ES-I3 (cell line): ENCODE measurements around the gene DYNC1H1.

ENCODE experiments used
- H3K36me3 ChIP-seq: 2 replicates; pipeline ENCODE4 v1.6.1; 2013; ENCODE audit warnings: mild to moderate bottlenecking, low read length, control low read depth, moderate library complexity; ENCODE audit not compliant: insufficient read depth
- H3K4me1 ChIP-seq: 2 replicates; pipeline ENCODE4 v1.6.1; 2013; ENCODE audit warnings: mild to moderate bottlenecking, control low read depth, low read length; ENCODE audit not compliant: insufficient read depth
- H3K9ac ChIP-seq: 2 replicates; pipeline ENCODE4 v1.6.1; 2013; ENCODE audit warnings: low read depth, mild to moderate bottlenecking, low read length, moderate library complexity
- H3K9me3 ChIP-seq: 2 replicates; pipeline ENCODE4 v1.6.1; 2013; ENCODE audit warnings: mild to moderate bottlenecking, low read length, moderate library complexity; ENCODE audit not compliant: control insufficient read depth, insufficient read depth

DYNC1H1 gene

DNA sequence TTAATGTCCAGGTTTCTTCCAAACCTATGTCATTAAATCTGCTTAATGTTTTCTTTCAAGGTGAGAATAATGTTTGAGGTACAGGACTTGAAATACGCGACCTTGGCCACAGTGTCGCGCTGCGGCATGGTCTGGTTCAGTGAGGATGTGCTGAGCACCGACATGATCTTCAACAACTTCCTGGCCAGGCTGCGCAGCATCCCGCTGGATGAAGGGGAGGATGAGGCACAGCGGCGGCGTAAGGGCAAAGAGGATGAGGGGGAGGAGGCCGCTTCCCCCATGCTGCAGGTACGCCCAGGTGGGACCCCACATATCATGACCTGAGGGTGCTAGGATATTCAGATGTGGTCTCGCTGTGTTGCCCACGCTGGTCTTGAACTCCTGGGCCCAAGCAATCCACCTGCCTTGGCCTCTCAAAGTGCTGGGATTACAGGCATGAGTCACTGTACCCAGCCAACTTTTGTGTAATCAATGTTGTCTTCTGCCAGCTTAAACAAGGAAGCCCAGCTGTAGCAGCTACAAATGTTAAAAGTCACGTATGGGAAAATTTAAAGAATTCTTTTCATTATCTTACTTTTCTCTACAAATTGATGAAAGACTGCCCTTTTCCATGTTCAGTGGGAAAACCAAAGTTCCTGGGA, 50.8 kb downstream of the DYNC1H1 start:
- peaks cover 78% of the 10 kb centered on the region for H3K36me3 ChIP-seq
- H3K9ac ChIP-seq = no peak overlapping the region
- no peaks in the 10 kb centered on the region for H3K4me1 ChIP-seq
- no peaks in the 10 kb centered on the region for H3K9me3 ChIP-seq

DNA sequence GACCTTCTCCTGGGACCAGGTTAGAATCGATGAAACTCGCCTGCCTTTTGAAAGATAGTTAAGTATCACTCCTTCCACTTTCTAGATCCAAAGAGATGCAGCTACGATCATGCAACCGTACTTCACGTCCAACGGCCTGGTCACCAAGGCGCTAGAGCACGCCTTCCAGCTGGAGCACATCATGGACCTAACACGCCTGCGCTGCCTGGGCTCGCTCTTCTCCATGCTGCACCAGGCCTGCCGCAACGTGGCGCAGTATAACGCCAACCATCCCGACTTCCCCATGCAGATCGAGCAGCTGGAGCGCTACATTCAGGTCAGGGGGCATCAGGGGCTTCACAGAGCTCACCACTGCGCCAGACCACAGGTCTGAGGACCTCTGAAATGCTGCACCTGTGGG, 51.4 kb downstream of the DYNC1H1 start:
- Histone ChIP-seq H3K9me3 (no peaks in the 10 kb centered on the region), H3K36me3 (peaks cover 78% of the 10 kb centered on the region), H3K9ac (no peak overlapping the region), H3K4me1 (no peaks in the 10 kb centered on the region)

DNA sequence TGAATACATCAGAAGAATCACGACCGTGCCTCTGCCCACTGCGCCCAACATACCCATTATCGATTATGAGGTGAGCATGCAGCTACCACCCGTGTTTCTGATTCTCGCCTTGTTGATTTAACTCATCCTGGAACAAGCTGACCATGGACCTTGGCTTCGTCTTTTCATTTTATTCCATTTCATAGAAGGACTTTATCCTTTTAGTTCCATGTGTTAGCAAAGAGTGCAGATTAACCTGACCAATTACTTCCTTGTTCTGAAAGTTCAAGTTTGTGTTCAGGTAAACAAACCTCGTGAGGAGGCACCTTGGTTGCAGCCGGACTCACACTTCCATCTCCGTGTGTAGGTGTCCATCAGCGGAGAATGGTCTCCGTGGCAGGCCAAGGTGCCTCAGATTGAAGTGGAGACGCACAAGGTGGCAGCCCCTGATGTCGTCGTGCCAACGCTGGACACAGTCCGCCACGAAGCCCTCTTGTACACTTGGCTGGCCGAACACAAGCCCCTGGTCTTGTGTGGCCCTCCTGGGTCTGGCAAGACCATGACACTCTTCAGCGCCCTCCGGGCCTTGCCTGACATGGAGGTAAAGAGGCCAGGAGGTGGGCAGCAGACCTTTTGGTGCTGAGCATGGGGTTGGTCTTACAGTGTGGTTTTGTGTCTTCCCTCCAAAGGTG, 52.2 kb downstream of the DYNC1H1 start:
- no peaks in the 10 kb centered on the region for H3K9me3 ChIP-seq
- no peak overlapping the region for H3K9ac ChIP-seq
- no peaks in the 10 kb centered on the region for H3K4me1 ChIP-seq
- H3K36me3 ChIP-seq = peaks cover 71% of the 10 kb centered on the region

DNA sequence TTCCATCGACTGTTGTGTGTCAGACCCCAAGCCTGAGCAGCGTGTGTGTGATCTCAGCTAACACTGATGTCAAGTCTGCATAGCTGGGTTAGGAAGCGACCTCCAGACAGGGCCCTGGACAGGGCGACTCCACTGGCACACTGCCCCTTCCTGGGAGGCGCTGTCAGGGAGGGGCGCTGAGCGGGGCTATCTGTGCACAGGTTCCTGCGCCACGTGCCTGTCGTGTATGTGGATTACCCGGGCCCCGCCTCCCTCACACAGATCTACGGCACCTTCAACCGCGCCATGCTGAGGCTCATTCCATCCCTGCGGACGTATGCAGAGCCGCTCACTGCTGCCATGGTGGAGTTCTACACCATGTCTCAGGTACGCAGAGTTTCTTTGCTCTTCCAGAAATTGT, 53.9 kb downstream of the DYNC1H1 start:
- peaks cover 63% of the 10 kb centered on the region for H3K36me3 ChIP-seq
- no peak overlapping the region for H3K9ac ChIP-seq
- no peaks in the 10 kb centered on the region for H3K9me3 ChIP-seq
- no peaks in the 10 kb centered on the region for H3K4me1 ChIP-seq

DNA sequence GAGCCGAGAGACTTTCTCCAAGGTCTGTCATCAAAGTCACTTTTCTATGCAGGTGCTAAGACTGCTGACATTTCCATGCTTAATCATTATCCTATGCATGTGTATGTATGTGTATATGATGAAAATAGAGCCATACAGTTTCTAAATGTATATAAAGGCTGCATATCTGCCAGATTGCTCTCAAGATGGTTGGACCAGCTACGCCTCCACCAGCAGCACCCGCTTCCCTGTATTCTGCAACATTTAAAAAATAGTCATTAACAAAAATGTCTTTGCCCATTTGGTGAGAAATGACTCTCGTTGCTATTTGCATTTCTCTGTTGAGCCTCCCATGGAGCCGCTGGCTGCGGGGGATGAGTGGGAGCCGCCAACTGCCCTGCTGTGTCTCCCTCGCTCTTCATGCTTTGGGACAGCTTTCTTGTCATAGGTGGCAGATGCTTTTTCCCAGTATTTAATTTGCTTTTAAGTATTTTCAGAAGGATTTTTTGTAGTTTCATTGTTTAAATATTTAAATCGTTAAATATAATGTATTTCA, 54.7 kb downstream of the DYNC1H1 start:
- peaks cover 63% of the 10 kb centered on the region for H3K36me3 ChIP-seq
- no peaks in the 10 kb centered on the region for H3K4me1 ChIP-seq
- H3K9ac ChIP-seq = no peak overlapping the region
- no peaks in the 10 kb centered on the region for H3K9me3 ChIP-seq

DNA sequence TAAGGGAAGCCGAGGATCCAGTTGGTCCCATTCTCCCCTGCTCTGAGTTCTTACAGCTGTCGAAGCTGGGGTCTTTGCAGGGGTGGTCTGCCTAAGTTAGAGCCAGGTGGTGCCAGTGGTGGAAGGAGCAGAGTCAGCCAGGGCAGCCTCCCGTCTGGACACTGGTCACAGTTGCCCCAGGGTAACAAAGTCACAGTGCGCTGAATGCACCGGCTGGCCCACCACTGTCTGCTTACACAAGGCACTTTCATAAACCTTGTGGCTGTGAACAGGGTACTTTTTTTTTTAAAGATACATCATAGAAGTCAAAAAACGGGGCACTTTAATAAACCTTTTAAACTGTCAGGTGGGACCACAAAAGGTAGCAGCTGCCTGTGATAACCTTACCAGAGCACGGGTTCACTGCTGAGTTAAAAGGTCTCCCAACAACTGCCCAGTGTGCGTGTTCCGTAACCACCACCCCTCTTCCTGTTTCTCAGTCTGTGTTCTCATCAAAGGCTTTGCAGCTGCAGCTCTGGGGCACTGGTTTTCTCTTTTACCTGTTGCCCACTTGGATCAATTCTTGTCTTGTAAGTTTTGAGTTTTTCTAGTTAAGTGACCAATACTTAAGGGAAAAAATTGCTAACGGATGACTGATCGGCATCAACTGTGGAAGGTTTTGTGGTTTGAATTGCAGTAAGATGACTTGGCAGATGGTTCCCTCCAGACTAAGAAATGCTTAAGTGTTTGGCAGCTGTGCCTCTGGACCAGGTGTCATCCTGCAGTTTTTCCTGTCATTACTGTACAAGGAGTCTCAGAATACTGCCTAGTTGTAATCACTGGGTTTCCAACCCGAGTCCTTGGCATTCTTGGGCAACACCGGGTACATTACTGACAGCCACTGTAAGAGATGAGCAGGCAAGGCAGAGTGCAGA, 55.9 kb downstream of the DYNC1H1 start:
- no peak overlapping the region for H3K9ac ChIP-seq
- H3K4me1 ChIP-seq = no peaks in the 10 kb centered on the region
- peaks cover 60% of the 10 kb centered on the region for H3K36me3 ChIP-seq
- no peaks in the 10 kb centered on the region for H3K9me3 ChIP-seq

DNA sequence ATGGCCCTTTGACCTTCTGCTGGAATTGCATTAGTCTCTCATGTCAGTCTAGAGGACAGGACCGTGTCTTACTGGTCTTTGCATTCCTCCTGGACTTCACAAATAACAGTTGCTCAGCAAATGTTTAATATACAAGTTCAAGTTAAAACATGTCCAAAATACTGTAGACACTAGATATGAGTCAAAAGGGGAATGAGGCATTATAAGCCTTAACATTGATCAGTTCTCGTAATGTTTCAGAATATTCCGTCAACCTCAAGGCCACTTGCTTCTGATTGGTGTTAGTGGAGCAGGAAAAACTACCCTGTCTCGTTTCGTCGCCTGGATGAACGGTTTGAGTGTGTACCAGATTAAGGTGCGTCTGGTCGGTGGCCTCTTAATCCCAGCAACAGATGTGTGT, 62.6 kb downstream of the DYNC1H1 start:
- Histone ChIP-seq H3K36me3 (peaks cover 56% of the 10 kb centered on the region), H3K9ac (no peak overlapping the region), H3K4me1 (no peaks in the 10 kb centered on the region), H3K9me3 (no peaks in the 10 kb centered on the region)

DNA sequence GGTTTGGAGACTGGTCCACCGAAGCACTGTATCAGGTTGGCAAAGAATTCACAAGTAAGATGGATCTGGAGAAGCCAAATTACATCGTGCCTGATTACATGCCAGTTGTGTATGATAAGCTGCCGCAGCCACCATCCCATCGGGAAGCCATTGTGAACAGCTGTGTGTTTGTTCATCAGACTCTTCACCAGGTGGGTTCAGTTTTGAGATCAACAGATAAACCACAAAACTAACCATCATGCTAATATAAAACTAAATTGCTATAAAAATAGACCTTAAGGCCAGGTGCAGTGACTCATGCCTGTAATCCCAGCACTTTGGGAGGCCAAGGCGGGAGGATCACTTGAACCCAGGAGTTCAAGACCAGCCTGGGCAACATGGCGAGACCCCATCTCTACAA, 63.6 kb downstream of the DYNC1H1 start:
- H3K9me3 ChIP-seq = no peaks in the 10 kb centered on the region
- H3K36me3 ChIP-seq = peaks cover 58% of the 10 kb centered on the region
- no peak overlapping the region for H3K9ac ChIP-seq
- no peaks in the 10 kb centered on the region for H3K4me1 ChIP-seq

DNA sequence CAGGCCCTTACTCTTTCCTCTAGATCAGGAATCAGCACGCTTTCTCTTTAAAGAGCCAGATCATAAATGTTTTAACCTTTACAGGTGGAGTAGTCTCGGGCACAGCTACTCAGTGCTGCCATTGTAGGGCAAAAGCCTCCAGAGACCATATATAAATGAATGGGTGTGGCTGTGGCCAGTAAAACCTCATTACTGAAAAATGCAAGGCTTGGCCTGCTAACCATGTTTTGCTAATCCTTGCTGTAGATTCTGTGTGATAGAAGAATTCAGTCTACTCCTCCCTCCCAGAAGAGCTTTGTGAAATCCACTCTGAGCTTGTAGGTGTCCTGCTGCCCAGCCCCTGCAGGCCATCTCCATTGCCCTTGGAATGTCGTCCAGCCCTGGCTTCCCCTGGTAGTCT, 64.4 kb downstream of the DYNC1H1 start:
- H3K4me1 ChIP-seq = no peaks in the 10 kb centered on the region
- peaks cover 60% of the 10 kb centered on the region for H3K36me3 ChIP-seq
- H3K9me3 ChIP-seq = no peaks in the 10 kb centered on the region
- no peak overlapping the region for H3K9ac ChIP-seq

DNA sequence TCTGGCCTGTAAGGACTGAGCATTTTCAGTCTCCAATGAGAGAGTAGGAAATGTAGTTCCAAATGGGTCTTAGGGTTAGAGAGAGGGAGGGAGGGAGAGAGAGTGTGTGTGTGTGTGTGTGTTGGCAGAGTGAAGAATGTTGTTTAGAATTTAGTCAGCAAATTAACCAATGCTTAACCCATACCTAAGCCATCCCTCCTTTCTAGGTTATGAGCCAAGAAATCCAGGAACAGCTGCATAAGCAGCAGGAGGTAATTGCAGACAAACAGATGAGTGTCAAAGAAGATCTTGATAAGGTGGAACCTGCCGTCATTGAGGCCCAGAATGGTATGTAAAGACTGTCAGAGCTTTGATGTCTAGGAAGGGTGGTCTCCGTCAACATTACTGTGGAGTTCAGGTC, 65.6 kb downstream of the DYNC1H1 start:
- H3K9ac ChIP-seq = no peak overlapping the region
- no peaks in the 10 kb centered on the region for H3K9me3 ChIP-seq
- peaks cover 57% of the 10 kb centered on the region for H3K36me3 ChIP-seq
- H3K4me1 ChIP-seq = no peaks in the 10 kb centered on the region

DNA sequence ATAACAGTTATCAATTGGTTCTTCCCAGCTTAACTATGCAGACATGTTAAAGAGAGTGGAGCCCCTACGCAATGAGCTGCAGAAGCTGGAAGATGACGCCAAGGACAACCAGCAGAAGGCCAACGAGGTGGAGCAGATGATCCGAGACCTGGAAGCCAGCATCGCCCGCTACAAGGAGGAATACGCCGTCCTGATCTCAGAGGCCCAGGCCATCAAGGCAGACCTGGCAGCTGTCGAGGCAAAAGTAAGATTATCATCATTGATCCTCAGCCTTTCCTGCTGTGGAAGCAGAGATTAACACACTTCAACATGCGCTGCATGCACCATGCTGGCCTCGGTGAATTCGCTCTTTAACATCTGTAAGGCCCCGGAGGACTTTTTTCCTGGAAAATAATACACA, 68.9 kb downstream of the DYNC1H1 start:
- peaks cover 70% of the 10 kb centered on the region for H3K36me3 ChIP-seq
- H3K4me1 ChIP-seq = no peaks in the 10 kb centered on the region
- H3K9me3 ChIP-seq = no peaks in the 10 kb centered on the region
- H3K9ac ChIP-seq = no peak overlapping the region

DNA sequence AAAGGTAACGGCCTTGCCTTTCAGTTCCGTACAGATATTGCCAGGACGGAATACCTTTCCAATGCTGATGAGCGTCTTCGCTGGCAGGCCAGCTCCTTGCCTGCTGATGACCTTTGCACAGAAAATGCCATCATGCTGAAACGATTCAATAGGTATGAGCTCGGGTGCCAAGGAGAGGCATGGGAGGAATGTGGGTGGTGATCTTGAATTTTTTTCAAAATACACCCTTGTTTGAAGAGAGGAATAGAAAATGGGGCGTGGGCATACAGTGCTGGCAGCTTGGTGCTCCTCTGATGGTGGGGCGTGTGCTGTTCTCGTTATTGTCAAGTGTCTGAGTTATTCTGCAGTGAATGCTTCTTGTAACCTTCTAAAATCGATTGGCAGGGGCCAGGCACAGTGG, 69.9 kb downstream of the DYNC1H1 start:
- no peaks in the 10 kb centered on the region for H3K9me3 ChIP-seq
- H3K36me3 ChIP-seq = peaks cover 62% of the 10 kb centered on the region
- no peak overlapping the region for H3K9ac ChIP-seq
- H3K4me1 ChIP-seq = no peaks in the 10 kb centered on the region

DNA sequence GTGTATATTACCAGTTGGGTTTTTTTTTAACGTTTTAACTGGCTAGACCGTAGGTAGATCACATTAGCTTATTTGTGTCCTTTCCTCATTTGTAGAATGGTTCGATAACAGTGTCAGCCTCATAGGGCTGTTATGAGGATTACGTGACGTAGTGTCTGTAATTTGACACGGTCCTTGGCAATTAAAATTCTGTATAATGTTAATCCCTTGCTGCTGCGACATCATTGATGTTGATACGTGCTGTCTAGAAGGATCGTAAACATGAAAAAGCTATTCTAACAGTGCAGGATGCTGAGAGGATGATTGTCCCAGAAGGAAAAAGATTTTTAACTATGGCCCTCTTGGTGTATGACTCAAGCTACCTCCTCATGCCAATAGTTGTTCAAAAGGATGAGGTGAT, 71.5 kb downstream of the DYNC1H1 start:
- H3K9ac ChIP-seq = no peak overlapping the region
- no peaks in the 10 kb centered on the region for H3K4me1 ChIP-seq
- peaks cover 56% of the 10 kb centered on the region for H3K36me3 ChIP-seq
- no peaks in the 10 kb centered on the region for H3K9me3 ChIP-seq

DNA sequence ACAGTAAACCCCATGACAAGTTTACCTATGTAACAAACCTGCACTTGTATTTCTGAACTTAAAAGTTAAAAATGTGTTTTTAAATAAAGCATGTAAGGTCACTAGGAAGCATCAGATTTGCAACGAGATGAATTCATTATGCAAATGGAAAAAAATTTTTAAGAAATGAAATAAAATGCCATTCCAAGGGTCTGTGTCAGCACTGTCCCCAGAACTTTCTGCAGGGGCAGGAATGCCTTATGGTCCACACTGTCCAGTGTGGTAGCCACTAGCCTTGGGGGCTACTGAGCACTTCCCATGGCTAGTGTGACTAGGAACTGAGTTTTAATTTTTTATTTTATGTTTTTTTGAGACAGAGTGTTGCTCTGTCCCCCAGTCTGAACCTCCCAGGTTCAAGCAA, 73.3 kb downstream of the DYNC1H1 start:
- no peaks in the 10 kb centered on the region for H3K4me1 ChIP-seq
- peaks cover 58% of the 10 kb centered on the region for H3K36me3 ChIP-seq
- H3K9ac ChIP-seq = no peak overlapping the region
- H3K9me3 ChIP-seq = no peaks in the 10 kb centered on the region
